HG03103 (cell line): ENCODE data around the gene CNIH3.

ENCODE experiments used
- ATAC-seq: cut with Tn5 transposase; IDR thresholded peaks from one replicate; pipeline ENCODE4 v1.9.1; 2021; ENCODE audit warnings: low read depth; ENCODE audit not compliant: unreplicated experiment

Gene CNIH3

DNA sequence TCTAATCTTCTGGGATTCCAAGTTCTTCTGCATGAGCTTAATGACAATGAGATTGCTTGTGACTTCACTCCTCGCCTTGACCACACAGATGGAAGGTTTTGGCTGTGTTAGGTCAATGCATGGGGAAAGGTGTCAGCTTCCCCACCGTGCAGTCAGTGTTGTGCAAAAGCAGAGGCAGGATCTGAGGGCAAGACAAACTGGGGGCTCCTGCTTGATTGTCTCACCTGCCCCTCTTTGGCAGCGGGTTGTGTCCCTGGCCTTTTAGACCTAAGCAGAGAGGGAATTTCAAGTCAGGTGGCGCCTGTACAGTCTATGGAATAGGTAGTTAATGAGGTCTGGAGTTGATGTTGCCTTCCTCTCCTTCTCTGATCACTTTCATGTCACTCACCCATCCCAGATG, 150.1 kb downstream of the CNIH3 start:
- no peak for ATAC-seq

- ATAC-seq = no peak
Measured at GRCh38 chr1:224767031-224767430, 150.9 kb downstream of the CNIH3 start.

GRCh38 chr1:224767676-224768075, 151.6 kb downstream of the CNIH3 start:
- ATAC-seq = no peak

- ATAC-seq = no peak
Measured at GRCh38 chr1:224768971-224769370, 152.9 kb downstream of the CNIH3 start.

DNA sequence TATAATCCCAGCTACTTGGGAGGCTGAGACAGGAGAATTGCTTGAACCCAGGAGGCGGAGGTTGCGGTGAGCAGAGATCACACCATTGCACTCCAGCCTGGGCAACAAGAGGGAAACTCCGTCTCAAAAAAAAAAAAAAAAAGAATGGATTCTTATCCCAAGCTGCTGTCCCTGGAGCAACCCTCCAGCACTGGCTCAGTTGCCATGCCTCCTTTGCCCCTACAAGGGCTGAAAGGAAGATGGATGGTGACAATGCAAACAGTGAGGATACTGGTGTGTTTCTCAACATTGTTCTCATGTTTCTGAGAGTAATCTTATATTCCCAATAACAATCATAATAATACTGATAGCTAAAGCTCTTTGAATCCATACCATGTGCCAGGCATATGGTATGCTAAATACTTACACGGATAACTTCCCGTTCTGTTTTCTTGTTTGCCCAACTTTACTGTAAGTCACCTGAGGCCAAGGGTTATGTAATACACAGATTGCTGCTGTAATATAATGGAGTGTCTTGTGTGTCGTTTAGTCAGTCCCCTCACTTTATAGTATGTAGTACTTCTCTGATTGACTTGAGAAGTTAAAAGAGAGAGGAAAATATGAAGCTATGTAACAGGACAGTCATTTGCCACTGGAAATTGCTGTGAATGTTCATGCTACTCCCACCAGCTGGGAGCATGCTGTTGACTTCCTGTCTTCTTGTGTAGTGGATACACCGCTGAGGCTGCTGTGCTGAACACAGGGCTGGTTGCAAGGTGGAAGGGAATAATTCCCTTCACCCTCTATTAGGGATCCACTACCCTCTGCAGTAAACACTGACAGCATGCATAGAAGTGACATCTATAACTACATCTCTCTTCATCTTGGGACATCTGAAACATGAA, 153.6 kb downstream of the CNIH3 start:
- no peak for ATAC-seq

DNA sequence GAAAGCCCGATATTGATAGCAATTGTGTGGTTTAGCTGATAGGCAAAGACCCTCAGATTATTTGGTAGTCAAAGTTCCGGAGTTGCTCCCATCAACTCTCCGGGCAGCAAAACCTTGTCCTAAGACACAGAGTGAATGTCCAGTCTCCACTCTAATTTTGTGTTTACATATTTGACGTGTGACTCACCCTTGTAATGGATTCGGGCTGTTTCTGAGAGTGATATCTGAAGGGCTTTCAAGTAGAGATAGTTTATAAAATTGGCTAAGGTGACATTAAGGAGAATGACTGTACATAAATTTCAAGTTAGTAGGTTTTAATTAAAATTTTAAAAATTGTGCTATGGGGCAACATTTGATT, 154.2 kb downstream of the CNIH3 start:
- ATAC-seq = no peak

GRCh38 chr1:224773646-224774045, 157.5 kb downstream of the CNIH3 start:
- ATAC-seq = no peak

GRCh38 chr1:224774378-224774777, 158.3 kb downstream of the CNIH3 start:
- no peak for ATAC-seq

GRCh38 chr1:224777180-224777579, 161.1 kb downstream of the CNIH3 start:
- no peak for ATAC-seq

- ATAC-seq = no peak
Measured at GRCh38 chr1:224779536-224779935, 163.4 kb downstream of the CNIH3 start.

DNA sequence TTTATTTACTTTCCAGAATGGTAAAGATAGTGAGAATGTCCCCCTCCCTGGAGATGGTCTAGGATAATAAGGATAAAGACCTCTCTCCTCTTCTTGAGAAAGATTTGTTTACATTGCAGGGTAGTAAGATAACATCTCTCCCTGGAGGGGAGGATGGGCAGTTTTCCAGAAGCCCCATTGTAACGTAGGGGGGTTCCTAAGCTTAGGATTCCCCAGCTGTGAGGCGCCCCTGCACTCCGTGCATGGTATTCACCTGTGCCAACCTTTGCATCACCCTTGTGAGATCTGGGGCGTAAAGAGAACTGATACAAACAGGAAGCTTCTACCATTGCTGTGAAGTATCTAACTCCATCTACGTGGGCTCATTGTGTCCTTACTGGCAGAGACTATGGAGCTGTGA, 164.6 kb downstream of the CNIH3 start:
- ATAC-seq = no peak

DNA sequence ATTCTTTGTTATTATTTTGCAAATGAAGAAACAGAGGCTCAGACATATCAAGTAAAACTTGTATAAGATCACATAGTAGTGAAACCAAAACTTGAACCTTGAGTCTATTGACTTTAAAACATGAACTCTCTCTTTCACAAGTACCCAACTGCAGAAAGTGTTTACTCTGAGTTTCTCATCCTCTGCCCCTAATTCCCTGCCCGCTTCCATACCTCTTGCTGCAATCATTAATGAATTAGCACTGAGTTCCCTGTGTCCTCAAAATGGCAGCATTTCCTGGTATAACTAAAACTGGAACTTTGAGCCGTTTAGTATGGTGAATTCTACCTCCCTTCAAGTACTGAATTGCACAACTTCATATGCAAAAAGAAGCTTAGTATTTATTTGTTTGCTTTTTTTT, 165.7 kb downstream of the CNIH3 start:
- no peak for ATAC-seq

DNA sequence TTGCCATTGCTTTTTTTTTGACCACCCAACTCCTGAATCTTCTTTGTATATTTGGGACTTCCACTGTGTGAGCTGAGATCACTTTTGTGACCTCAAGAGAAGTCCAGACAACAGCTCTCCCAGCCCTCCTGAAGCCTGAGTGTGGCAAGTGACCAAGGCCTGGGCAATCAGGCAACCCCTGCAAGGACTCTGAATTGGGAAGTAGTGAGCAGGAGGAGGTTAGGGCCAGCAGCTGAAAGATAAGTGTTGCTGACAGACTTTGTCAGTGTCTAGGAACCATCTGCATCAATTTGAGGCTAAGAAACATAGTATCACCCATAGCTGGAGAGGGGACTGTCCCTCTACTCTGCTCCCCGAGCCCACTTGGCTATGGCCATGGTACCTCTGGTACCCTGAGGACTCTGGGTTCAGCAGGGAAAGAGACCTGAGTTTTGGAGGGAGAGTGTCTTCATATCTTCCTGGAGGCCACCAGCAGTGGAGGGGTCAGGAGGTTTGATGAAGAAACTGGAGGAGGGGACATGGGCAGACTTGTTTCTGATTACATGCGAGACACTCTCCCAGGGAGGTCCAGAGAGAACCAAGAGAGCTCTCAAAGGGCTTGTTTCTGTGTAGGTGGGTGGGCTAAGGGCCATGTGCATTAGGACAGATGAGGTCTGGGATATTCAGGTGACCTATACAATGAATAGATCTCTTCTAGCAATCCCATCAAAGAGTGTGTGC, 166.3 kb downstream of the CNIH3 start:
- no peak for ATAC-seq

DNA sequence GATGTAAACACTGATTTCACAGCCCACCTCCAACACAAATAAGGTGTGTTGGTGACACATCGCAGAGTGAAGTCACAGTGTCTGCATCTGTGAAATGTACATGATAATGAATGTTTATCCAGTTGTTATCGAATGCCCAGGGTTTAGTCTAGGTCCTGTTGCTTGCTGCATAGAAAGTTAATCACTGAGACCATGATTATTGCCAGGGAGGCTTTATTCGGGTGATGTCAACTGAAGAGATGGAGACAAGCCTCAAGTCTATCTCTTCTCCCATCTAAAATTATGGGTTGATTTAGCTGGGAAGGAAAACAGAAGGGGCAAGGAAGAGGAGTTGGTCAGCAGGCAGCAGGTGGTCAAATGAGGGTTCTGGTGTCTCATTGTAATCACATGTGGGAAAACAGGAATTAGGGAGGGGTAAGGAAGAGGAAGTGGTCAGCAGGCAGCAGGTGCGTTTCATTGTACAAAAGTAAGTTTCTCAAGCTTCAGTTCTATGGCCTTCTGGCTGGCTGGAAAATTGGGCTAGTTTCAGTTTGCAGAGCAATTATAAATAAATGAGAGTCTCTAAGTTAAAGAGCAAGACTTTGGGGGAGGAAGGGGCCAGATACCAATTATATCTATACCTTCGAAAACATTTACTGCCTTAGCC, 167.0 kb downstream of the CNIH3 start:
- peak; percentile 64 for ATAC-seq

DNA sequence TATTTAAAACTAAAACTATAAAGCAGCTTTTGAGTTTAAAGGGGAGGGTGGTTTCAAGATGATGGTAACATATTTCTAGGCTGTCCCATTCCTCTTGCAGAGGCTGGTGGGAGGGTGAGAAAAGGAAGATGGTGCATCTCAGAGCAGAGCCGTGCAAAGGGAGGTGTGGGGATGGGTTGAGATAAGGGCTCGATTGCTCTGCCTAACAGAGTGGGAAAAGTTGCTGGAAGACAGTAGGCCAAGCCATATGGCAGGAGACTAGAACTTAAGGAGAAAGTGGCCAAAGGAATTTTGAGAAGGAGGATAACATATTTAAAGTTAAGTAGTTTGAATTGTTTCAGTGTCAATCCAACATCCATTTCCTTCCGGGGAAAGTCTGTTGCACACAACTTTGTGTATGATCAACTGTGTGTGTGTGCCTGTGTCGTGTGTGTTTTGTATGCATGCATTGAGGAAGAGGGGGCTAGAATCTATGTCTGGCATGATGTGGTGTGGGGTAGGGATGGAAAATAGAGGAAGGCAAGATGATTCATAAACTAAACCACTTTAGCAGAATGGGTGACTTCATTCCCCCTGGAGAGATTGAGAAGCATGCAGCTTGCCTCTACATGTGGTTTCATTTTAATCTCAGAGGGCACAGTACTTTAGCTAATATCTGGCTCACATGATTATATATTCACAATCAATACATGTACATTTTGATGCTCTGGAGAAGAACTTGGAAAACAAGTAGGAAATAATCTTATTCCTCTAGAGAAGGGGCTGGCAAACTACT, 168.3 kb downstream of the CNIH3 start:
- ATAC-seq = no peak

DNA sequence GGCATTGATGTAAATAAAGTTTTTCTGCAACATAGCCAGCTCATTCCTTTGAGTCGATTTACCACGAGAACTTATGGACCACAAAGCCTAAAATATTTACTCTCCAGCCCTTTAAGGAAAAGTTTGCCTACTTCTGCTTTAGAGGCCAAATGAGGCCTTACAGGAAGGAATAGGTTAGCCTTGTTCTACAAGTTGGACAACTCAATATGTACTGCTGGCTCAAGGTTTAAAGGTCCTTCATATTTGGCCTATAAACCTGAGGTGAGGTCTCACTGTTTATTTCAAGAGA, 168.9 kb downstream of the CNIH3 start:
- ATAC-seq = no peak

- ATAC-seq = no peak
Measured at GRCh38 chr1:224785622-224786021, 169.5 kb downstream of the CNIH3 start.

DNA sequence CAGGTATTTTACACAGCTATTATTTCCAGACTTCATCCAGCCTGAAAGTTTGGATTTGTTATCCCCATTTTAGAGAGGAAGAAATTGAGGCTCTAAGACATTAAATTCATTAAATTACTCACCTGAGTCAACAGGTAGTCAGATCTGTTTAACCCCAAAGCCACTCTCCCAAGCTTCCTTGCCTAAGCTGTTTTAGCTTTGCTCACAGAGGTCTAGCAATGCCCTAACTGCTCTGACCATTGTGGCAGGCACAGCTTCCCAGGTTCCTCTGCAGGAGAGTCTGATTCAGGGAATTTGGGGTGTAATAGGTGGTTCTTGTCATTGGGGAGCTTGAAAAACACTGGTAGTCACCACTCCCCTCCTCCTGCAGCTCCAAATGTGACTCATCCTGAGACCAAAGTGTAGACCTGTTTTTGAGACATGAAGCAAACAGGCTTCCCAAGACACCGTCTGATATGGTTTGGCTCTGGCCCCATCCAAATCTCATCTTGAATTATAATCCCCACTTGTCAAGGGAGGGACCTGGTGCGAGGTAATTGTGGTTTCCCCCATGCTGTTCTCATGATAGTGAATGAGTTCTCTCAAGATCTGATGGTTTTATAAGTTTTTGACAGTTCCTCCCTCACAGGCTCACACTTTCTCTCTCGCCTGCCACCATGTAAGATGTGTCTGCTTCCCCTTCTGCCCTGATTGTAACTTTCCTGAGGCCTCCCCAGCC, 170.6 kb downstream of the CNIH3 start:
- ATAC-seq = no peak

DNA sequence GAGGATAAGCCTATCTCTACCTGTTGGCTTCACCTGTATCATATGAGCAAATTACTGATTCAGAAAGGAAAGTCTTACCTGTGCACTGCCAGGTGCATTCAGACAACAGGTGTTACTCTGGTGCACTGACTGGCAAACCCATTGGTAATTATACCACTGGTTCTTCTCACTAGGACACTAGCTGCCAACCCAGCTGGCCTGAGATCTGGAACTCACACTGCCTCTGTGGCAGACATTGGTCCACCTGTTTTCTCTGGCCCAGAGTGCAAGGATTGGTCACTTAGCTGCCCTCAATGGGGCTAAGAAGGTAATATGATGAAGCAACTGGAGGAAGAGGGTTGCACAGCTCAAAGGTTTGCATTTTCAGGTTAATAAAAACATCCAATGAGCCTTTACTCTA, 173.2 kb downstream of the CNIH3 start:
- ATAC-seq = no peak
